ENCODE results near the gene ZFP92.

- TF ChIP-seq CTCF (conservative IDR thresholded peaks at IDR 0.05; ENCODE audit: low read length): no peak
- no peak for TF ChIP-seq EZH2phosphoT487 (IDR thresholded peaks at IDR 0.05; ENCODE audit: borderline replicate concordance)
Measured at GRCh38 chrX:153446950-153447580, 35.8 kb downstream of the ZFP92 start.

Measured in Loucy (cell line).